ENCODE results near the gene CDC23. TPM values are rescaled to one million over a fixed set of nuclear protein-coding genes. Genes with fewer than 3 reads are reported as not detected.

CDC23 gene
- 59.0 and 71.9 TPM in 2 replicates for total RNA-seq (2013; cell fraction: nucleolus; rRNA removed)
- total RNA-seq (2014; rRNA removed) (39.4 and 48.2 TPM in 2 replicates), total RNA-seq (2014; rRNA removed; fragmentation: Illumina TruSeq; extraction: Trizol) (42.9 and 43.3 TPM in 2 replicates), total RNA-seq (2021) (40.5 and 42.2 TPM in 2 replicates), polyA plus RNA-seq (2011; rRNA removed) (66.1 and 84.4 TPM in 2 replicates), polyA plus RNA-seq (2014; fragmentation: Illumina TruSeq; extraction: Trizol) (51.4 and 76.6 TPM in 2 replicates), polyA plus RNA-seq (2014; fragmentation: Nextera tagmentation; extraction: Ambion mirVana) (10 to 100 TPM; 45.7 to 61.7 TPM), polyA plus RNA-seq (2014; rRNA removed) (32.2 and 37.1 TPM in 2 replicates), polyA plus RNA-seq (2016; fragmentation: Nextera tagmentation; extraction: Ambion mirVana) (10 to 100 TPM; 59.2 to 59.3 TPM), polyA minus RNA-seq (2011; rRNA and poly(A)+ RNA removed) (33.6 and 39.6 TPM in 2 replicates), Bru-seq, nascent RNA (percentile 78 among the genes with signal in this experiment), BruChase-seq, experiment 1, labeled RNA remaining after a 6-hour chase (percentile 78 among the genes with signal in this experiment), BruChase-seq, experiment 2, labeled RNA remaining after a 2-hour chase (percentile 86 among the genes with signal in this experiment)
- 19.2 TPM for polyA plus RNA-seq (2011; ENCODE audit: low read depth)
- 33.6 and 37.5 TPM in 2 replicates for polyA plus RNA-seq (2011; cell fraction: cytosol; rRNA removed)
- polyA plus RNA-seq (2011; cell fraction: nucleus; rRNA removed) = 55.5 and 56.9 TPM in 2 replicates
- 22.8 and 26.9 TPM in 2 replicates for polyA plus RNA-seq (2012)
- 10.6 and 14.1 TPM in 2 replicates for polyA minus RNA-seq (2011; cell fraction: cytosol; rRNA and poly(A)+ RNA removed)
- polyA minus RNA-seq (2011; cell fraction: nucleus; rRNA and poly(A)+ RNA removed) = 34.3 and 49.7 TPM in 2 replicates
- long read RNA-seq, experiment 1, transcript CDC23-202 (16 exons, 3,155 nt) = major isoform, 43 of 48 reads
- long read RNA-seq, experiment 1, partial matches to known transcripts = 0 of 48 reads
- long read RNA-seq, experiment 1, other reads (novel, unspliced or antisense) = 2 of 48 reads
- long read RNA-seq, experiment 2, transcript CDC23-202 (16 exons, 3,155 nt) = major isoform, 187 of 232 reads
- long read RNA-seq, experiment 2, transcript CDC23-201 (3 exons, 1,079 nt) = minor isoform, 18 of 232 reads
- long read RNA-seq, experiment 2, partial matches to known transcripts = 12 of 232 reads
- long read RNA-seq, experiment 2, other reads (novel, unspliced or antisense) = 14 of 232 reads

GRCh38 chr5:138213161-138214029 lies at the start of gene CDC23:
Gene CDC23 (minus strand): TSS chr5:138213323. CDS start chr5:138213312, 11 bp downstream.
- SMC1A ChIA-PET (ENCODE audit: uncharacterized antibody, unreplicated experiment) = interaction anchor here (0.6 to 1.8 kb wide), 7 partner anchors 12 to 488 kb away, joined by 3 to 5 read pairs (median 3); partner anchors contain the start of gene KIF20A
- H3K79me2 ChIP-seq (ENCODE audit: control insufficient read depth, insufficient read depth, low read length) = peaks cover 28% of the 10 kb centered on the region
- in situ Hi-C loops (cut with MboI) = no loop called here
- TF ChIP-seq IKZF1 (conservative IDR thresholded peaks at IDR 0.05) = peak; percentile 63
- peak; percentile 89 for TF ChIP-seq CREM (IDR thresholded peaks at IDR 0.05; ENCODE audit: low read depth)
- 0 out of 2 replicates have a peak, but pooled peaks have one; percentile 27 for TF ChIP-seq STAT1 (conservative IDR thresholded peaks at IDR 0.05)
- no peak for TF ChIP-seq ESRRA (IDR thresholded peaks at IDR 0.05; ENCODE audit: low read length)
- TF ChIP-seq BHLHE40 (IDR thresholded peaks at IDR 0.05; ENCODE audit: borderline replicate concordance in 1 of 2, low read depth in 2 of 2, low read length in 1 of 2) = no peak
- peak; percentile 98 for TF ChIP-seq E2F8 (IDR thresholded peaks at IDR 0.05; ENCODE audit: low read depth, partially characterized antibody)
- TF ChIP-seq POLR2AphosphoS5 (IDR thresholded peaks at IDR 0.05; ENCODE audit: low read length) = peak; percentile 91
- TF ChIP-seq RB1 (IDR thresholded peaks at IDR 0.05; ENCODE audit: borderline replicate concordance) = peak; percentile 85; the same call in 1 of the 2 replicates
- peak; percentile 92 for TF ChIP-seq NFYB (IDR thresholded peaks at IDR 0.05; ENCODE audit: insufficient read depth, low read depth, low read length)
- TF ChIP-seq SPI1 (IDR thresholded peaks at IDR 0.05; ENCODE audit: borderline replicate concordance, insufficient read depth, low read depth, low read length) = no peak
- TF ChIP-seq SRF (IDR thresholded peaks at IDR 0.05; ENCODE audit: low read depth in 2 of 2, low read length in 2 of 2) = peak in 1 of 2 experiments; percentile 77; a peak in 2 of 4 replicates
- TF ChIP-seq E2F4 (IDR thresholded peaks at IDR 0.05; ENCODE audit: low read depth, low read length) = peak; percentile 98
- peak; percentile 43; the same call in 1 of the 2 replicates for TF ChIP-seq EED (IDR thresholded peaks at IDR 0.05; ENCODE audit: low read depth)

More at GRCh38 chr5:138213161-138214029, at the start of gene CDC23:
- H2AFZ ChIP-seq (ENCODE audit: control insufficient read depth, low read depth, low read length) = peak within 1 kb of the TSS; percentile 90
- no peaks in the 10 kb centered on the region for H4K20me1 ChIP-seq (ENCODE audit: control insufficient read depth, insufficient read depth)
- ChIA-PET RAD21 (ENCODE audit: unreplicated experiment) (interaction anchor here (1.0 to 2.2 kb wide), 6 partner anchors 27 to 314 kb away, joined by 3 to 12 read pairs (median 6); partner anchors contain the start of genes BRD8, CDC25C and KIF20A), POLR2A (interaction anchor here (0.5 to 2.2 kb wide), 8 partner anchors 9 to 346 kb away, joined by 3 to 9 read pairs (median 4); partner anchors contain the start of genes BRD8, CDC25C, EGR1 and KDM3B), CTCF (interaction anchor here (0.7 to 2.5 kb wide), 7 partner anchors 12 to 142 kb away, joined by 3 to 9 read pairs (median 5); partner anchors contain the start of genes CDC25C and KDM3B)
- peak within 1 kb of the TSS; percentile 66 for H3K27ac ChIP-seq (ENCODE audit: control insufficient read depth, insufficient read depth)
- no peaks in the 10 kb centered on the region for H3K9me3 ChIP-seq (replicated peaks; ENCODE audit: control insufficient read depth, insufficient read depth, low read length)
- peak within 1 kb of the TSS; percentile 92 for H3K4me3 ChIP-seq
- no peaks in the 10 kb centered on the region; the same call in 1 of the 2 replicates for H3K4me1 ChIP-seq (ENCODE audit: control insufficient read depth, insufficient read depth, low read length)
- no TSS peak for BruUV-seq (replicated peaks)
- WGBS (ENCODE audit: insufficient coverage, insufficient replicate concordance, low lambda C conversion rate, missing lambda C conversion rate) = under 1% methylated on average over 27 of the region's 32 CpGs
- FAIRE-seq = peak; percentile 100
- DNase-seq (ENCODE audit: low read depth, low spot score) = peak; percentile 94
- intact Hi-C loops (cut with micrococcal nuclease; ENCODE audit: unreplicated experiment) = no loop called here
- H3K9ac ChIP-seq (ENCODE audit: control insufficient read depth, insufficient read depth, low read length) = peak within 1 kb of the TSS; percentile 82
- H3K36me3 ChIP-seq (ENCODE audit: control insufficient read depth in 2 of 2, insufficient read depth in 2 of 2, low read length in 1 of 2) = peaks cover 0 to 5% of the 10 kb centered on the region in 2 experiments; a peak in 1 of 4 replicates
- peak within 1 kb of the TSS; percentile 73 for H3K4me2 ChIP-seq (ENCODE audit: control insufficient read depth, insufficient read depth)
- peak; percentile 99 for ATAC-seq
- no peaks in the 10 kb centered on the region for H3K27me3 ChIP-seq (replicated peaks in 1 of 2; ENCODE audit: control insufficient read depth in 2 of 2, insufficient read depth in 2 of 2, low read length in 1 of 2)
